SK-MEL-5 (cell line): Measurements from ENCODE around the gene KRTAP5-5. TPM values are rescaled to one million over a fixed set of nuclear protein-coding genes. Genes with fewer than 3 reads are reported as not detected.
"Not testable (repeated sequence)": the region's sequence is repeated elsewhere in the genome, so short reads cannot be mapped to it uniquely, and the experiment has no call there.

ENCODE experiments used
- DNase-seq: peaks from one replicate; pipeline ENCODE4 v3.0.0-alpha.2; 2016; ENCODE audit warnings: low read depth, low spot score
- in situ Hi-C: cut with HindIII; loops from 2 replicates; pipeline ENCODE4 v1.10.0; 2016; ENCODE audit warnings: low sequenced_read_pairs, high pct_unique_total_duplicates, low pct_unique_long_range_greater_than_20kb
- total RNA-seq: library from RNA; depleted of rRNA; stranded (reverse); fragments of >200 nt; shearing (Covaris generic); gene quantifications from 2 replicates; pipeline ENCODE4 v1.2.3, GENCODE V29; 2014

Gene KRTAP5-5
- total RNA-seq, 1 experiment from 2014 or later: not detected

GRCh38 chr11:1603629-1604028 is 25.9 kb upstream of the KRTAP5-5 start:
- DNase-seq: no peak
- in situ Hi-C loops: no loop called here

GRCh38 chr11:1604181-1604580 is 25.4 kb upstream of the KRTAP5-5 start:
- no peak for DNase-seq
- in situ Hi-C loops: no loop called here

GRCh38 chr11:1604711-1605110 is 24.9 kb upstream of the KRTAP5-5 start:
- in situ Hi-C loops: no loop called here
- no peak for DNase-seq

GRCh38 chr11:1605923-1606322 is 23.7 kb upstream of the KRTAP5-5 start:
- in situ Hi-C loops, DNase-seq: not testable (repeated sequence)

GRCh38 chr11:1607156-1607845 is 22.3 kb upstream of the KRTAP5-5 start:
- DNase-seq, in situ Hi-C loops: not testable (repeated sequence)

- DNase-seq, in situ Hi-C loops: not testable (repeated sequence)
Observed at GRCh38 chr11:1607901-1608300, 21.7 kb upstream of the KRTAP5-5 start.

- in situ Hi-C loops: no loop called here
- no peak for DNase-seq
Observed at GRCh38 chr11:1608363-1608762, 21.2 kb upstream of the KRTAP5-5 start, which contains the start of gene KRTAP5-3. Gene KRTAP5-3 (minus strand): TSS chr11:1608463. CDS start chr11:1608385, 78 bp downstream.

- in situ Hi-C loops: no loop called here
- no peak for DNase-seq
Observed at GRCh38 chr11:1618231-1618630, 11.3 kb upstream of the KRTAP5-5 start.

- in situ Hi-C loops: no loop called here
- DNase-seq: peak; percentile 13
Observed at GRCh38 chr11:1619449-1619848, 10.1 kb upstream of the KRTAP5-5 start.

- in situ Hi-C loops: no loop called here
- no peak for DNase-seq
Observed at GRCh38 chr11:1622086-1622485, 7.5 kb upstream of the KRTAP5-5 start, which contains the start of gene KRTAP5-4. Gene KRTAP5-4 (minus strand): TSS chr11:1622138. CDS start chr11:1622093, 45 bp downstream.

GRCh38 chr11:1623716-1624115 is 5.9 kb upstream of the KRTAP5-5 start:
- in situ Hi-C loops: no loop called here

GRCh38 chr11:1624621-1625020 is 5.0 kb upstream of the KRTAP5-5 start:
- DNase-seq: no peak
- in situ Hi-C loops: no loop called here

More at GRCh38 chr11:1623716-1624115, 5.9 kb upstream of the KRTAP5-5 start:
- no peak for DNase-seq

- in situ Hi-C loops: no loop called here
- no peak for DNase-seq
Observed at GRCh38 chr11:1625541-1625940, 4.0 kb upstream of the KRTAP5-5 start.

- DNase-seq: peak; percentile 53
- in situ Hi-C loops: no loop called here
Observed at GRCh38 chr11:1628506-1629325, 859 bp upstream of the KRTAP5-5 start.

GRCh38 chr11:1630271-1630670 is 696 bp downstream of the KRTAP5-5 start:
- in situ Hi-C loops: no loop called here
- no peak for DNase-seq

- in situ Hi-C loops: no loop called here
Observed at GRCh38 chr11:1631066-1631568, 1.5 kb downstream of the KRTAP5-5 start.

GRCh38 chr11:1632053-1632714 is 2.6 kb downstream of the KRTAP5-5 start:
- in situ Hi-C loops: no loop called here
- no peak for DNase-seq

More at GRCh38 chr11:1631066-1631568, 1.5 kb downstream of the KRTAP5-5 start:
- no peak for DNase-seq

- in situ Hi-C loops: no loop called here
- DNase-seq: no peak
Observed at GRCh38 chr11:1633864-1634263, 4.3 kb downstream of the KRTAP5-5 start.
